Forelimb muscle (tissue), 1 donor: Measurements from ENCODE around the gene DDX5. TPM values are rescaled to one million over a fixed set of nuclear protein-coding genes. Genes with fewer than 3 reads are reported as not detected.
"Not testable (repeated sequence)": the region's sequence is repeated elsewhere in the genome, so short reads cannot be mapped to it uniquely, and the experiment has no call there.

Experiments used
- DNase-seq: peaks from one replicate; pipeline ENCODE4 v3.0.0-alpha.2; 2013; ENCODE audit warnings: low read depth
- polyA plus RNA-seq: library from polyadenylated mRNA; unstranded; fragments of 120-200 nt; gene quantifications from one replicate; pipeline ENCODE4 v1.2.1, GENCODE V29; 2013; ENCODE audit not compliant: insufficient read length

Gene DDX5
- polyA plus RNA-seq, 1 donor, result 394 TPM

DNA sequence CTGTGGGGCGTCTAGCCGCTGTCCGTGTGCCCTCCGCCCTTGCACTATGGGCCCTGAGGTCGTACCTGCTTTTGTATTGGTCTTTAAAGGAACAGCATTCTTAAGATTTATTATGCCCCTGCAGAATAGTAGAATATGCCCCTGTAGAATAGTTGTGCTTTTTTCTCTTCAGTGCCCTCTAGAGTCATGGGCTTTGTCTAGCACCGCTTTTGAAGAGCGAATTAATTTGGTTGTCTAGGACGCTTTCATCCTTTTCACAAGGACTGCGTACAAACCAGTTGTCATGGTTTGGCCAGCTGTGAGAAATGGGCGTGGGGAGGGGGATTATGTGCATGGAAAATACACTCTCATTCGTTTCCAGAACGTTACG lies 1.3 kb upstream of the DDX5 start:
- DNase-seq, result peak; percentile 68

DNA sequence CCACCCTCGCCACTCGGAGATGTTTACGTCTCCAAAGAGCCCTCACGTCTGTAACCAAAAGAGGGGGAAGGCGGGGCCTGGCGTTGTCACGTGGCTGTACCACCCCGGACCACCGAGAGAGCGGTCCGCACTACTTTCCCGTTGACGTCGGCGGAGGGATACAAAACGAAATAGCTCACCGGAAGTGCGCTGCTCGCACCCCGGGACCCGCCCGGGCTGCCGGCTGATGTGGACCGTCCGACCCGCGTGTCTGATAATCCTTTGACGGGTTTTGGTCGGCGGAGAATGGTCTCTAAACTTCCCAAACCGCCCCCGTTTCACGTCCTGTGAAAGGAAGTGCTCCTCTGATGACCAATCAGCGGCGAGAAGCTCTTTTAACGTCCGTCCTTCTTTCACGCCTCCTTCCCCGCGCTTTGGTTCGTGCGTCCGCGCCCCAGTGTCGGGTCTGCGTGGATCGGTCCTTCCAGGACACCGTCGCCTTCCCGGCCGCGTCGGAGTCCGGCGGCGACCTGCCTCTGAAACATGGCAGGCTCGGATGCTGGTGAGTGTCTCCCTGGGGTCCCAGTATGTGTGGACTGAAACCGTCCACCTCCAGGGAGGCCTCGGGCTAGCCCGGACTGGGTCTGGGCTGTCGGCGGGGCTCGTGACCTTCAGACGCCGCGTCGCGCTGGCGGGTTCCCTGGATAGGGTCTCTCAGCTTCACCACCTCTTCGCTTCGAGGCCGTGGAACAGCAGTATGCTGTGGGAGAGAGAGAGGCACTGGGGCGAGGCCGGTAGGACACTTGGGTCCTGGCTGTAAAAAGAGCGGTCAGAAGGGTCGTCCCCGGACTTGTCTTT lies 705 bp upstream of the DDX5 start, which contains the start of gene CEP95:
Gene CEP95 (plus strand): TSS at position 402 of the 837 bp plus-strand sequence. CDS start 121 bp downstream, at position 523.
- DNase-seq, result peak; percentile 96

DNA sequence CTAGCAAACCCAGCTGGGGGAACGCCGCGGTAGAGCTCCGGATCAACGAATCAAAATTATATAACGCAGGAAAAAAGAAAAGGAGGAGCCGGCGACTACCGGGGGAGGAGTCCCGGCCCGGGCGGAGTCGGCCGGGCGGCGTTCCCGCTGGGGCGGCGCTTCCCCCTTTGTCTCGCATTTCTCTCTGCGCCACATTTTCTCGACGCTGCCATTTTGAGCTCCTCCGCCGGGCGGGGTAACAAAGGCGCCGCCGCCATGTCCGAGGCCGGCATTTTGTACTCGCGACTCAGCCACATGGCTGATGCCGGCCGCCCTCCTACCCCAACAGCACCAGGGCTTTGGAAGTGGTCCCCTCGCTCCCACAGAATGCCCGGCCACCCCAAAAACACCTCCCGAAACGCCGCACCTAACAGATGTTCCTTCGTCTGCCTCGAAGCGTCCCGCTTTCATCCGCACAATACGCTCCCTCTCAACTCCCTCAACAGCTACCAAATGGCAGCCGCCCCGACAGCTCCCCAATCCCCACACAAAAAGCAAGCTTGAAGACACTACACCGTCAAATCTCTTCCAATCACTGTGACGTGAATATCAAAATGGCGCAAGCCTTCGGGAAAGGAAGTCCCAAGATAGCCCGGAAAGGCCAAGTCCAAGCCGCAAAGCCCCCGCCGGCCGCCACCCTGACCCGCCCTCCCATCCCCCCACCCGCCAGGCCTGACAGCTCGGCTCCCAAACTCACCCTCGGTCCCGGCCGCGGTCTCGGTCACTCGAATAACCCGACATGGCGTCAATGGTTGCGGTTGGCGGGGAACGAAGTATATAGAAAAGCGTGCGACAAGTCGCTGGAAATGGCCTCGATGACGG lies 519 bp downstream of the DDX5 start:
- peak; percentile 88 for DNase-seq

- DNase-seq, result no peak
These were observed 1.2 kb downstream of the DDX5 start for GRCh38 chr17:64504769-64505339.

GRCh38 chr17:64503821-64504768 lies 2.0 kb downstream of the DDX5 start:
- DNase-seq, result no peak

GRCh38 chr17:64503341-64503740 lies 2.7 kb downstream of the DDX5 start:
- DNase-seq, result no peak

DNA sequence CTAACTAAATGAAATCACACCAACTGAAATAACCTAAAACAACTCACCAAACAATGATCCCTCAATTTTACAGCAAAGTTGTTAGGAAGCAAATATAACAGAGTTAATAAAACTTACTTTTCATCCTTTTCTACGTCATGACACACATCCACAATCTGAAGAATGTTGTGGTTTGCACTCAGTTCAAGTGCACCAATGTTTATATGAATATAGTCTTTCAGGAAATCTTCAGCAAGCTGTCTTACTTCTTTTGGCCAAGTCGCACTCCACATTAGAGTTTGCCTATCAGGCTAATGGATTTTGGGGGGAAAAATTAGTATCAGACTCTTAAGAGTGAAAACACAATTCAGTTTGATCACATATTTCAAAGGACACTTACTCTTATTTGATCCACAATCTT lies 3.3 kb downstream of the DDX5 start:
- no peak for DNase-seq

GRCh38 chr17:64502021-64502420 lies 4.1 kb downstream of the DDX5 start:
- no peak for DNase-seq

DNA sequence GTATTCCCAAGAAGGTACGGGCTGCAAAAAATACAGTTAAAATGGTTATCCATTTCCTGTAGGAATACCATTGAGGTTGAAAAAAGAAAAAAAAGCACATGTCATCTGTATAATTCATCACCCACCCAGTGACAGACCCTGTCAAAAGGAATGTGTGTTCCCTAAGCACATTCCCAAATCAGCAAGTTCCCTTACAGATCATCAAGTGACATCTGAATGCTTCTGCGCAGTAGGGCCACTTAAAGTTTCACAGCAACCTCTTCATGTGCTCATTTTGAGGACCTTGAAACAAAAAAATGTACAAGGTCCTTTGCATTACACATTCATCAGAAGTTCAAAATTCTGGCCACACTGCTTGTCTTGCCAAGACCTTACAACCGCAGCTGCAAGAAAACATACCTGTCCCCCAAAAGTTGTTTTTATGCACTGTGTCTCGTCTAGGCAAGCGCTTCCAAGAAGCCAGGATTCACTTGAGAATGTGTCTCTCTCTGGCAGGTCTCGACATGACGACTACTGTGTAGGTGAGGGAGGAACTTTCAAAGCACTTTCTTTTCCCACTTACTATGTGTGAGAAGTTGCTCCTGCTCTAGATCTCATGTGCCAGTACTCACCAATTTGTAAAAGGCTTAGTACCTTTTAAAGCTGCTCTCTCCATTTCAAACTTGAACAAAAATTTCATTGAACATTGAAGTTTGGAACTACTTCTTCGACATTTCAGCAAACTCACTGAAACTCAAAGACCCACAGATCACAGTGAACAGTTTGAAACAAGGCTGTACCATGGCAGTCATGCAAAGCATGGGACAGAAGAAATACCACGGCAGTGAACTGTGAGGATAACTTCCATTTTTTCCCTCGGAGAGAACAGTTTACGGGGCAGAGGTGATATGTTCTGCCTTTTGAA lies 5.0 kb downstream of the DDX5 start:
- no peak for DNase-seq

DNA sequence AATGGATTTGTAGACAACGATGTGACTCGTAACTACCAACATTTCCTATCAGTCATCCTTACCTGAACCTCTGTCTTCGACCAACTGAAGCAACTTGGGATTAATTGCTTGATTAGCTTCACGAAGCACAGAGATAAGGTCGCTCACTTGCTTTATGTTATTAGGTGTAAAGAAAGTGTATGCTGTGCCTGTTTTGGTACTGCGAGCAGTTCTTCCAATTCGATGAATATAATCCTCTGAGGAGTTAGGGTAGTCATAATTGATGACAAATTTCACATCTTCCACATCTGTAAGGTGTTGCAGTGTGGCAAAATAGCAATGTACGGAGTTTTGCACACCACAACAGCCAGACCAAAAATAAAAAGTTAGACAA lies 5.6 kb downstream of the DDX5 start:
- DNase-seq, result no peak

DNA sequence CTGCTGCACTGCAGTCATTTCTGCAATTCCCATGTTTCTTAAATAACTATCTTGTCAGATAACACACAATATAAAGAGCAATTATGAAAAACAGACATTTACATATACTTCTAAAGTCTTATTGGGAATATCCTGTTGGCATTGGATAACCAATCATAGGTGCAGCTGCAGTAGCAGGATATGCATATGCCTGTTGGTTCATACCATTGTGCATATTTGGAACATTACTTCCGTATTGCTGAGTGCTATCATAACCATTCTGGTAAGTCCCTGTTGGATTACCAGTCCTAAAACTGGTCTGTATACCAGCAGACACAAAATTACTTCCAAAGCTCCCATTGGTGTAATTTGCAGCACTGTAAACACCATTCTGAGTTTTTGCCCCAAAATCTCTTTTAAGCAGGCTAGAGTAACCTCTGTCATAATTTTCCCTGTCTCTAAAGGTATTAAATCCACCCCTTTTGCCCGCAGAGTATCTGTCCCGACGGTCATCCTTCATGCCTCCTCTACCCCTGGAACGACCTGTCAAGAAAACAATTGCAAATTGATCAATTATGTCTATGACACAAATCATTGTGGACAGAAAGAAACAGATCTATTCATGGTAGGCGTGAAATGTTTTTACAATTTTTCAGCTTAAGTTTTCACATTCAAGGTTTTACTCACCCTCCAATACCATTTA lies 6.1 kb downstream of the DDX5 start:
- no peak for DNase-seq

- no peak for DNase-seq
These were observed 7.5 kb downstream of the DDX5 start for GRCh38 chr17:64498308-64499203.

DNA sequence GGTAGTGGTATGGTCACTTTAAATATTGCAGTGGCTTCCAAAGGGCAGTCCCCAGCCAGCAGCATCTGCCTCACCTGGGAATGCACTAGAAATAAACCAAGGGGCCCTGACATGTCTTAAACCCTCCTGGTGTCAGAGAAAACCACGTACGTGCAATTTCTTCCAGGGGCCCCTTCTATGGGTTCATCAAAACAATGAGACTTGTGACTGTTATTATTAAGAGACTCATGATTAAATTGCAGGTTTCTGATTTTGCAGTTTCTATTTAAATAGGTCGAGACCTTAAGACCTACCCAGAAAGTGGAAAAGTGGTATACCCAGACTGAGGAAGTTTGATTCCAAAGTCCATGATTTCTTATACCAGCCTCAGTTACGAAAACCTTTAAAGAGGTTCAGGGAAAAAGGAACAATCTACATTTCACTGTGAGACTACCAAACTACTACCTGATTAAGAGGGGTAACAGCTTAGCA lies 8.5 kb downstream of the DDX5 start:
- DNase-seq, result no peak

GRCh38 chr17:64496786-64497564 lies 9.1 kb downstream of the DDX5 start, which contains the start of gene POLG2:
Gene POLG2 (minus strand): TSS chr17:64497054. CDS start chr17:64496968, 86 bp downstream.
- DNase-seq, result peak; percentile 80

DNA sequence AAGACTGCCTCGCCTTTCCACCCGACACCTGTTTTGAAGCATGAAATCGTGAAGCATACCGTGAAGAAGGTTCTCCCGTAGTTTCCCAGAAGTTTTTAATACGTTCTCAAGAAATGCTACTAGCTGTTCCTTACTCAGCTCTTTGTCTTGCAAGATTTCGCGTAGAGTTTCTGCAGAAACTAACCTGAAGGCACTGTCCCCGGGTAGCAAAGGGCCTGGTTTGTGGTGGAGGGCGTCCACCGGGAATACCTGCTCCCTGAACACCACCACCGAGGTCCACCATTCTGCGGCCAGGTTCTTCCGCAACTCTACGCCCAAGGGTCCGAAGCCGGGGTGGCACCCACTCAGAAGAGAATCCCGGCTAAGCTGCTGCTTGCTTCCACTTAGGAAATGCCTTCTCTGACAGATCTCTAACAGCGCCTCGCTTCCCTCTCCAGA lies 9.7 kb downstream of the DDX5 start:
- no peak for DNase-seq

DNA sequence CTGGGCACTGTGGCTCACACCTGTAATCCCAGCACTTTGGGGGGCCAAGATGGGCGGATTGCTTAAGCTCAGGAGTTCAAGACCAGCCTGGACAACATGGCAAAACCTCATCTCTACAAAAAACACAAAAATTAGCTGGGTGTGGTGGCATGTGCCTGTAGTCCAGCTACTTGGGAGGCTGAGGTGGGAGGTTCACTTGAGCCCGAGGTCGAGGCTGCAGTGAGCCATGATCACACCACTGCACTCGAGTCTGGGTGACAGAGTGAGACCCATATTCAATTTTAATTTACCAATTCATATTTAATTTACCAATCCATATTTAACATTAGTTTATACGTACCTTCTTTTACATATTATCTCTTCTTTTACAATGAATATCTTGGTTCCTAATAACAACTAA lies 10.8 kb downstream of the DDX5 start:
- not testable (repeated sequence) for DNase-seq

DNA sequence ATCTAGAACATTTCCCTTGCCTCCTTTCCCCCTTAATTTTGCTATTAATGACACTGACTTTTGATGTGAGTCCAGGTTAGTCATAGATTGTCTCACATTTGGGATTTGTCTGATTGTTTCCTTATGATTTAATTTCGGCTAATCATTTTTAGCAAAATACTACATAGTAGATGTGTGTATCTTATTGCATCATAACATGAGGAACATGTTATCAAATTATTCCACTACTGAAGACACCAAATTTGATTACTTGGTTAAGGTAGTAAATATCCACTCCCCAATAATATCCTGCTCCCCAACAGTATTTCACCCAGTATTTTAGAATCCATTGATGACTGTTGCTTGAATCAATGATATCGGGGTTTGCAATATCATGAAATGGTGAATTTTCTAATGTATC lies 12.0 kb downstream of the DDX5 start:
- DNase-seq, result no peak
